ENCODE data around the gene PSMD3. TPM values are rescaled to one million over a fixed set of nuclear protein-coding genes. Genes with fewer than 3 reads are reported as not detected.

PSMD3 gene
- total and polyA plus RNA-seq, 9 of the 15 experiments (the other 6 are each of a cell fraction or from before 2014, with no cell fraction given) = 2.0 to 251 (median 135) TPM

DNA sequence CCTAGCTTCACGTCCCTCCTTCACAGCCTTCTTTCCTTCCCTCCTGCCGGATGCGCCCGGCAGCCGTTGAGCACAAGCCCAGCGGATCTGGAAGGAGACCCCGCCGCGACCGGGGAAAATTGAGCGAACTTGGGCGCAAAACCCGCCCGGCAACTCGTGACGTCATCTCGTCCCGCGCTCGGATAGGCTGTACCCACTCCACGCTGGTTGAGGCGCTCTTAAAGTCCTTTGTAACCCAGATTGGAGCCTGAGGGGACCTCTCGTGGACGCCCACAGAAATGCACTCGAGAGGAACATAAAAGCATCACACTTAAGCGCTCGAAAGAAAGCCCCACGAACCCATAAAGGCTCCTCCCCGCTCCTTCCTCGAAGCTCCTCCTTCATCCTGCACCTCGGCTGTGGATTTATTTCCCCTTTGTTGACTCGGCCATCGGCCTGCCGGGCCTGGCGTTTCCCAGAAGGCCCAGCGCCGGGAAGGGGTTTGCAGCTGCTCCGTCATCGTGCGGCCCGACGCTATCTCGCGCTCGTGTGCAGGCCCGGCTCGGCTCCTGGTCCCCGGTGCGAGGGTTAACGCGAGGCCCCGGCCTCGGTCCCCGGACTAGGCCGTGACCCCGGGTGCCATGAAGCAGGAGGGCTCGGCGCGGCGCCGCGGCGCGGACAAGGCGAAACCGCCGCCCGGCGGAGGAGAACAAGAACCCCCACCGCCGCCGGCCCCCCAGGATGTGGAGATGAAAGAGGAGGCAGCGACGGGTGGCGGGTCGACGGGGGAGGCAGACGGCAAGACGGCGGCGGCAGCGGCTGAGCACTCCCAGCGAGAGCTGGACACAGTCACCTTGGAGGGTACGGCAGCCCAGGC lies at the start of gene PSMD3 (continued):
- TF ChIP-seq, protein P1, sequence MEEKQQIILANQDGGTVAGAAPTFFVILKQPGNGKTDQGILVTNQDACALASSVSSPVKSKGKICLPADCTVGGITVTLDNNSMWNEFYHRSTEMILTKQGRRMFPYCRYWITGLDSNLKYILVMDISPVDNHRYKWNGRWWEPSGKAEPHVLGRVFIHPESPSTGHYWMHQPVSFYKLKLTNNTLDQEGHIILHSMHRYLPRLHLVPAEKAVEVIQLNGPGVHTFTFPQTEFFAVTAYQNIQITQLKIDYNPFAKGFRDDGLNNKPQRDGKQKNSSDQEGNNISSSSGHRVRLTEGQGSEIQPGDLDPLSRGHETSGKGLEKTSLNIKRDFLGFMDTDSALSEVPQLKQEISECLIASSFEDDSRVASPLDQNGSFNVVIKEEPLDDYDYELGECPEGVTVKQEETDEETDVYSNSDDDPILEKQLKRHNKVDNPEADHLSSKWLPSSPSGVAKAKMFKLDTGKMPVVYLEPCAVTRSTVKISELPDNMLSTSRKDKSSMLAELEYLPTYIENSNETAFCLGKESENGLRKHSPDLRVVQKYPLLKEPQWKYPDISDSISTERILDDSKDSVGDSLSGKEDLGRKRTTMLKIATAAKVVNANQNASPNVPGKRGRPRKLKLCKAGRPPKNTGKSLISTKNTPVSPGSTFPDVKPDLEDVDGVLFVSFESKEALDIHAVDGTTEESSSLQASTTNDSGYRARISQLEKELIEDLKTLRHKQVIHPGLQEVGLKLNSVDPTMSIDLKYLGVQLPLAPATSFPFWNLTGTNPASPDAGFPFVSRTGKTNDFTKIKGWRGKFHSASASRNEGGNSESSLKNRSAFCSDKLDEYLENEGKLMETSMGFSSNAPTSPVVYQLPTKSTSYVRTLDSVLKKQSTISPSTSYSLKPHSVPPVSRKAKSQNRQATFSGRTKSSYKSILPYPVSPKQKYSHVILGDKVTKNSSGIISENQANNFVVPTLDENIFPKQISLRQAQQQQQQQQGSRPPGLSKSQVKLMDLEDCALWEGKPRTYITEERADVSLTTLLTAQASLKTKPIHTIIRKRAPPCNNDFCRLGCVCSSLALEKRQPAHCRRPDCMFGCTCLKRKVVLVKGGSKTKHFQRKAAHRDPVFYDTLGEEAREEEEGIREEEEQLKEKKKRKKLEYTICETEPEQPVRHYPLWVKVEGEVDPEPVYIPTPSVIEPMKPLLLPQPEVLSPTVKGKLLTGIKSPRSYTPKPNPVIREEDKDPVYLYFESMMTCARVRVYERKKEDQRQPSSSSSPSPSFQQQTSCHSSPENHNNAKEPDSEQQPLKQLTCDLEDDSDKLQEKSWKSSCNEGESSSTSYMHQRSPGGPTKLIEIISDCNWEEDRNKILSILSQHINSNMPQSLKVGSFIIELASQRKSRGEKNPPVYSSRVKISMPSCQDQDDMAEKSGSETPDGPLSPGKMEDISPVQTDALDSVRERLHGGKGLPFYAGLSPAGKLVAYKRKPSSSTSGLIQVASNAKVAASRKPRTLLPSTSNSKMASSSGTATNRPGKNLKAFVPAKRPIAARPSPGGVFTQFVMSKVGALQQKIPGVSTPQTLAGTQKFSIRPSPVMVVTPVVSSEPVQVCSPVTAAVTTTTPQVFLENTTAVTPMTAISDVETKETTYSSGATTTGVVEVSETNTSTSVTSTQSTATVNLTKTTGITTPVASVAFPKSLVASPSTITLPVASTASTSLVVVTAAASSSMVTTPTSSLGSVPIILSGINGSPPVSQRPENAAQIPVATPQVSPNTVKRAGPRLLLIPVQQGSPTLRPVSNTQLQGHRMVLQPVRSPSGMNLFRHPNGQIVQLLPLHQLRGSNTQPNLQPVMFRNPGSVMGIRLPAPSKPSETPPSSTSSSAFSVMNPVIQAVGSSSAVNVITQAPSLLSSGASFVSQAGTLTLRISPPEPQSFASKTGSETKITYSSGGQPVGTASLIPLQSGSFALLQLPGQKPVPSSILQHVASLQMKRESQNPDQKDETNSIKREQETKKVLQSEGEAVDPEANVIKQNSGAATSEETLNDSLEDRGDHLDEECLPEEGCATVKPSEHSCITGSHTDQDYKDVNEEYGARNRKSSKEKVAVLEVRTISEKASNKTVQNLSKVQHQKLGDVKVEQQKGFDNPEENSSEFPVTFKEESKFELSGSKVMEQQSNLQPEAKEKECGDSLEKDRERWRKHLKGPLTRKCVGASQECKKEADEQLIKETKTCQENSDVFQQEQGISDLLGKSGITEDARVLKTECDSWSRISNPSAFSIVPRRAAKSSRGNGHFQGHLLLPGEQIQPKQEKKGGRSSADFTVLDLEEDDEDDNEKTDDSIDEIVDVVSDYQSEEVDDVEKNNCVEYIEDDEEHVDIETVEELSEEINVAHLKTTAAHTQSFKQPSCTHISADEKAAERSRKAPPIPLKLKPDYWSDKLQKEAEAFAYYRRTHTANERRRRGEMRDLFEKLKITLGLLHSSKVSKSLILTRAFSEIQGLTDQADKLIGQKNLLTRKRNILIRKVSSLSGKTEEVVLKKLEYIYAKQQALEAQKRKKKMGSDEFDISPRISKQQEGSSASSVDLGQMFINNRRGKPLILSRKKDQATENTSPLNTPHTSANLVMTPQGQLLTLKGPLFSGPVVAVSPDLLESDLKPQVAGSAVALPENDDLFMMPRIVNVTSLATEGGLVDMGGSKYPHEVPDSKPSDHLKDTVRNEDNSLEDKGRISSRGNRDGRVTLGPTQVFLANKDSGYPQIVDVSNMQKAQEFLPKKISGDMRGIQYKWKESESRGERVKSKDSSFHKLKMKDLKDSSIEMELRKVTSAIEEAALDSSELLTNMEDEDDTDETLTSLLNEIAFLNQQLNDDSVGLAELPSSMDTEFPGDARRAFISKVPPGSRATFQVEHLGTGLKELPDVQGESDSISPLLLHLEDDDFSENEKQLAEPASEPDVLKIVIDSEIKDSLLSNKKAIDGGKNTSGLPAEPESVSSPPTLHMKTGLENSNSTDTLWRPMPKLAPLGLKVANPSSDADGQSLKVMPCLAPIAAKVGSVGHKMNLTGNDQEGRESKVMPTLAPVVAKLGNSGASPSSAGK (IDR thresholded peaks at IDR 0.05) = peak; percentile 96
- TF ChIP-seq SOX6 (IDR thresholded peaks at IDR 0.05) = 0 out of 2 replicates have a peak, but pooled peaks have one; percentile 50
- no peak for TF ChIP-seq PHF21A (IDR thresholded peaks at IDR 0.05; ENCODE audit: borderline replicate concordance, low read depth)
- TF ChIP-seq BRD4 (IDR thresholded peaks at IDR 0.05) = peak; percentile 80
- peak; percentile 79 for TF ChIP-seq ATF1 (CRISPR knock-in tag; IDR thresholded peaks at IDR 0.05)
- TF ChIP-seq ATF1 (tag; IDR thresholded peaks at IDR 0.05) = peak; percentile 100
- 0 out of 2 replicates have a peak, but pooled peaks have one; percentile 30 for TF ChIP-seq FOSL1 (tag; conservative IDR thresholded peaks at IDR 0.05)
- TF ChIP-seq, protein P2, sequence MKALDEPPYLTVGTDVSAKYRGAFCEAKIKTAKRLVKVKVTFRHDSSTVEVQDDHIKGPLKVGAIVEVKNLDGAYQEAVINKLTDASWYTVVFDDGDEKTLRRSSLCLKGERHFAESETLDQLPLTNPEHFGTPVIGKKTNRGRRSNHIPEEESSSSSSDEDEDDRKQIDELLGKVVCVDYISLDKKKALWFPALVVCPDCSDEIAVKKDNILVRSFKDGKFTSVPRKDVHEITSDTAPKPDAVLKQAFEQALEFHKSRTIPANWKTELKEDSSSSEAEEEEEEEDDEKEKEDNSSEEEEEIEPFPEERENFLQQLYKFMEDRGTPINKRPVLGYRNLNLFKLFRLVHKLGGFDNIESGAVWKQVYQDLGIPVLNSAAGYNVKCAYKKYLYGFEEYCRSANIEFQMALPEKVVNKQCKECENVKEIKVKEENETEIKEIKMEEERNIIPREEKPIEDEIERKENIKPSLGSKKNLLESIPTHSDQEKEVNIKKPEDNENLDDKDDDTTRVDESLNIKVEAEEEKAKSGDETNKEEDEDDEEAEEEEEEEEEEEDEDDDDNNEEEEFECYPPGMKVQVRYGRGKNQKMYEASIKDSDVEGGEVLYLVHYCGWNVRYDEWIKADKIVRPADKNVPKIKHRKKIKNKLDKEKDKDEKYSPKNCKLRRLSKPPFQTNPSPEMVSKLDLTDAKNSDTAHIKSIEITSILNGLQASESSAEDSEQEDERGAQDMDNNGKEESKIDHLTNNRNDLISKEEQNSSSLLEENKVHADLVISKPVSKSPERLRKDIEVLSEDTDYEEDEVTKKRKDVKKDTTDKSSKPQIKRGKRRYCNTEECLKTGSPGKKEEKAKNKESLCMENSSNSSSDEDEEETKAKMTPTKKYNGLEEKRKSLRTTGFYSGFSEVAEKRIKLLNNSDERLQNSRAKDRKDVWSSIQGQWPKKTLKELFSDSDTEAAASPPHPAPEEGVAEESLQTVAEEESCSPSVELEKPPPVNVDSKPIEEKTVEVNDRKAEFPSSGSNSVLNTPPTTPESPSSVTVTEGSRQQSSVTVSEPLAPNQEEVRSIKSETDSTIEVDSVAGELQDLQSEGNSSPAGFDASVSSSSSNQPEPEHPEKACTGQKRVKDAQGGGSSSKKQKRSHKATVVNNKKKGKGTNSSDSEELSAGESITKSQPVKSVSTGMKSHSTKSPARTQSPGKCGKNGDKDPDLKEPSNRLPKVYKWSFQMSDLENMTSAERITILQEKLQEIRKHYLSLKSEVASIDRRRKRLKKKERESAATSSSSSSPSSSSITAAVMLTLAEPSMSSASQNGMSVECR (CRISPR knock-in tag; IDR thresholded peaks at IDR 0.05) = peak; percentile 85
- TF ChIP-seq NFYB (IDR thresholded peaks at IDR 0.05; ENCODE audit: extremely low read depth, insufficient read length) = peak; percentile 63
- TF ChIP-seq, protein P3, sequence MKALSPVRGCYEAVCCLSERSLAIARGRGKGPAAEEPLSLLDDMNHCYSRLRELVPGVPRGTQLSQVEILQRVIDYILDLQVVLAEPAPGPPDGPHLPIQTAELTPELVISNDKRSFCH (CRISPR knock-in tag; IDR thresholded peaks at IDR 0.05) = no peak
- TF ChIP-seq, protein P3 (tag; IDR thresholded peaks at IDR 0.05) = peak; percentile 81

Measured in K562 (cell line).